Neural cell (in vitro differentiated cells): ENCODE results near the gene PARK7. TPM values are rescaled to one million over a fixed set of nuclear protein-coding genes. Genes with fewer than 3 reads are reported as not detected.

Experiments used
- H2AFZ ChIP-seq: fragments of 200-600, 300-800 bp; sonication (generic), shearing (Covaris generic); 2 replicates; pipeline ENCODE4 v1.6.0; 2014; ENCODE audit warnings: low read depth, mild to moderate bottlenecking, antibody characterized with exemption, low read length, moderate library complexity
- H3F3A ChIP-seq: fragments of 200-600 bp; shearing (Covaris generic); 2 replicates; pipeline ENCODE4 v1.6.1; 2016; ENCODE audit warnings: mild to moderate bottlenecking, moderate library complexity, mixed read lengths, antibody characterized with exemption, low read length; ENCODE audit not compliant: insufficient read depth, poor library complexity, severe bottlenecking
- H3K27ac ChIP-seq: fragments of 200-600, 300-800 bp; sonication (generic), shearing (Covaris generic); 2 replicates; pipeline ENCODE4 v1.5.1; 2014; ENCODE audit warnings: mild to moderate bottlenecking, low read length, moderate library complexity
- H3K27me3 ChIP-seq: fragments of 300-800, 200-600 bp; sonication (generic), shearing (Covaris generic); 2 replicates; pipeline ENCODE4 v1.6.0; 2014; ENCODE audit warnings: mild to moderate bottlenecking, low read depth, low read length, moderate library complexity; ENCODE audit not compliant: insufficient read depth
- H3K36me3 ChIP-seq: fragments of 300-800, 200-600 bp; sonication (generic), shearing (Covaris generic); 2 replicates; pipeline ENCODE4 v1.5.1; 2014; ENCODE audit warnings: mild to moderate bottlenecking, antibody characterized with exemption, low read length, moderate library complexity; ENCODE audit not compliant: insufficient read depth
- H3K4me2 ChIP-seq: fragments of 300-800, 200-600 bp; sonication (generic), shearing (Covaris generic); 2 replicates; pipeline ENCODE4 v1.6.0; 2014; ENCODE audit warnings: mild to moderate bottlenecking, low read length
- H3K4me3 ChIP-seq: fragments of 300-800, 200-600 bp; sonication (generic), shearing (Covaris generic); 2 replicates; pipeline ENCODE4 v1.5.1; 2014; ENCODE audit warnings: mild to moderate bottlenecking, low read length, moderate library complexity
- H3K79me2 ChIP-seq: fragments of 200-600 bp; shearing (Covaris generic); replicated peaks from 2 replicates; pipeline ENCODE4 v1.6.0; 2014; ENCODE audit warnings: mild to moderate bottlenecking, low read length, moderate library complexity; ENCODE audit not compliant: insufficient read depth
- H3K9ac ChIP-seq: fragments of 300-800, 200-600 bp; sonication (generic), shearing (Covaris generic); 2 replicates; pipeline ENCODE4 v1.6.1; 2016; ENCODE audit warnings: mild to moderate bottlenecking, low read length, mixed read lengths
- H3K9me2 ChIP-seq: fragments of 200-600 bp; shearing (Covaris generic); 2 replicates; pipeline ENCODE4 v1.6.1; 2016; ENCODE audit warnings: mild to moderate bottlenecking, low read length, mixed read lengths; ENCODE audit not compliant: insufficient read depth
- H3K9me3 ChIP-seq: fragments of 200-600, 300-800 bp; sonication (generic), shearing (Covaris generic); 2 replicates; pipeline ENCODE4 v1.6.1; 2016; ENCODE audit warnings: mild to moderate bottlenecking, mixed run types, low read length, moderate library complexity, mixed read lengths
- H4K20me1 ChIP-seq: fragments of 200-600 bp; shearing (Covaris generic); 2 replicates; pipeline ENCODE4 v1.6.1; 2016; ENCODE audit warnings: mild to moderate bottlenecking, mixed run types; ENCODE audit not compliant: insufficient read depth
- EP300 ChIP-seq: fragments of 450-650 bp; conservative IDR thresholded peaks from 2 replicates; pipeline ENCODE4 v1.6.1; 2014; ENCODE audit warnings: antibody characterized with exemption, mild to moderate bottlenecking, moderate library complexity; ENCODE audit not compliant: poor library complexity, severe bottlenecking
- EZH2 ChIP-seq: fragments of 200-600, 300-800 bp; shearing (Covaris generic), sonication (generic); IDR thresholded peaks from 2 replicates; pipeline ENCODE4 v1.6.1; 2014; ENCODE audit warnings: antibody characterized with exemption, low read length, borderline replicate concordance, mild to moderate bottlenecking; ENCODE audit not compliant: insufficient read depth, poor library complexity, severe bottlenecking
- MXI1 ChIP-seq: fragments of 450-650 bp; conservative IDR thresholded peaks from 2 replicates; pipeline ENCODE4 v1.6.1; 2014; ENCODE audit warnings: antibody characterized with exemption, mild to moderate bottlenecking; ENCODE audit not compliant: poor library complexity, severe bottlenecking
- RAD21 ChIP-seq: fragments of 450-650 bp; conservative IDR thresholded peaks from 2 replicates; pipeline ENCODE4 v1.6.1; 2014; ENCODE audit warnings: antibody characterized with exemption, mild to moderate bottlenecking, moderate library complexity
- SMC3 ChIP-seq: fragments of 450-650 bp; conservative IDR thresholded peaks from 2 replicates; pipeline ENCODE4 v1.6.1; 2014; ENCODE audit warnings: antibody characterized with exemption, mild to moderate bottlenecking, moderate library complexity; ENCODE audit not compliant: poor library complexity
- TAF1 ChIP-seq: IDR thresholded peaks from 2 replicates; pipeline ENCODE4 v1.6.1; 2012; ENCODE audit warnings: low read depth
- polyA plus RNA-seq: library from polyadenylated mRNA; depleted of rRNA; stranded (reverse); fragments of >200 nt; gene quantifications from 2 replicates; pipeline ENCODE4 v1.2.3, GENCODE V29; 2014
- TF ChIP-seq, protein P1 (sequence below): IDR thresholded peaks from 2 replicates; pipeline ENCODE4 v1.6.1; 2012; ENCODE audit warnings: borderline replicate concordance
- TF ChIP-seq, protein P2 (sequence below): fragments of 450-650 bp; IDR thresholded peaks from 2 replicates; pipeline ENCODE4 v1.5.1; 2014; ENCODE audit warnings: antibody characterized with exemption, mild to moderate bottlenecking, moderate library complexity; ENCODE audit not compliant: poor library complexity, severe bottlenecking

Gene PARK7
- polyA plus RNA-seq, 1 donor from 2014 or later = 378 TPM

DNA sequence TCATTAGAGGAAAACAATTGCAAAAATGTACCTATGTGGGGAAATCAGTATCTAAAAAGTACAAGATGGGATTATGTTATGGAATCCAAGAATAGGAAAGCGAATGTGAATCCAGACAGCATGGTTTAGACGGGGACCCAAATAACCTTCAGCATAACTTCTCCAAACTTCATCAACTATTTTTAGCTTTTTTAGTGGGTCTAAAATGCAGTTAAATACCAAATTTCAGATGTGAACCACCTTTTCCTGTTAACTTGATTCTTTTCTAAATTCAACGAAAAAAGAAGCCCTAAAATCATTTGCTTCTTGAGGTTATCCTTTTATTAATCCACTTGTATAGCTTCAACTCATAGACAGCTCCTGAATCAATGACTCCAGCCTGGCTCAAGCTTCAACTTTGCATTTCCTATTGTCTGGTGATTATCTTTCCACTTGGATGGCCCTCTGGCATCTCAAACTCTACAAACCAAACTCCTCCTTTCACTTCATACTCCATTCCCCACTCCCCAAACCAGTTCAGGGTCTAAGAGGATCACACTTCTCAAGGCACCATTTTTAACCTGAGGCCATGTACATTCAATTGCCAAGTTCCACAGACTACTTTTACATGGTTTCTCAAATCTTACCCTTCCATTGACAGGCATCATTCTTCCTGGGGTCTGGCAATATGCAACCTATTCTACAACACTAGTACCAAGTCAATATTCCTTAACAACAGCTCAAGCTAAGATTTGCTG, 57.1 kb downstream of the PARK7 start:
- peaks cover 65% of the 10 kb centered on the region for H3K79me2 ChIP-seq
- H3K4me3 ChIP-seq = no peak overlapping the region
- no peaks in the 10 kb centered on the region for H3K9me2 ChIP-seq
- H3K27me3 ChIP-seq = no peaks in the 10 kb centered on the region
- H3K9ac ChIP-seq = no peak overlapping the region
- no peaks in the 10 kb centered on the region for H4K20me1 ChIP-seq
- no peak overlapping the region for H2AFZ ChIP-seq
- TF ChIP-seq, protein P1, sequence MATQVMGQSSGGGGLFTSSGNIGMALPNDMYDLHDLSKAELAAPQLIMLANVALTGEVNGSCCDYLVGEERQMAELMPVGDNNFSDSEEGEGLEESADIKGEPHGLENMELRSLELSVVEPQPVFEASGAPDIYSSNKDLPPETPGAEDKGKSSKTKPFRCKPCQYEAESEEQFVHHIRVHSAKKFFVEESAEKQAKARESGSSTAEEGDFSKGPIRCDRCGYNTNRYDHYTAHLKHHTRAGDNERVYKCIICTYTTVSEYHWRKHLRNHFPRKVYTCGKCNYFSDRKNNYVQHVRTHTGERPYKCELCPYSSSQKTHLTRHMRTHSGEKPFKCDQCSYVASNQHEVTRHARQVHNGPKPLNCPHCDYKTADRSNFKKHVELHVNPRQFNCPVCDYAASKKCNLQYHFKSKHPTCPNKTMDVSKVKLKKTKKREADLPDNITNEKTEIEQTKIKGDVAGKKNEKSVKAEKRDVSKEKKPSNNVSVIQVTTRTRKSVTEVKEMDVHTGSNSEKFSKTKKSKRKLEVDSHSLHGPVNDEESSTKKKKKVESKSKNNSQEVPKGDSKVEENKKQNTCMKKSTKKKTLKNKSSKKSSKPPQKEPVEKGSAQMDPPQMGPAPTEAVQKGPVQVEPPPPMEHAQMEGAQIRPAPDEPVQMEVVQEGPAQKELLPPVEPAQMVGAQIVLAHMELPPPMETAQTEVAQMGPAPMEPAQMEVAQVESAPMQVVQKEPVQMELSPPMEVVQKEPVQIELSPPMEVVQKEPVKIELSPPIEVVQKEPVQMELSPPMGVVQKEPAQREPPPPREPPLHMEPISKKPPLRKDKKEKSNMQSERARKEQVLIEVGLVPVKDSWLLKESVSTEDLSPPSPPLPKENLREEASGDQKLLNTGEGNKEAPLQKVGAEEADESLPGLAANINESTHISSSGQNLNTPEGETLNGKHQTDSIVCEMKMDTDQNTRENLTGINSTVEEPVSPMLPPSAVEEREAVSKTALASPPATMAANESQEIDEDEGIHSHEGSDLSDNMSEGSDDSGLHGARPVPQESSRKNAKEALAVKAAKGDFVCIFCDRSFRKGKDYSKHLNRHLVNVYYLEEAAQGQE = no peak
- TF ChIP-seq SMC3 (no peak), RAD21 (no peak), EP300 (no peak), EZH2 (no peak), TAF1 (no peak)
- TF ChIP-seq, protein P2, sequence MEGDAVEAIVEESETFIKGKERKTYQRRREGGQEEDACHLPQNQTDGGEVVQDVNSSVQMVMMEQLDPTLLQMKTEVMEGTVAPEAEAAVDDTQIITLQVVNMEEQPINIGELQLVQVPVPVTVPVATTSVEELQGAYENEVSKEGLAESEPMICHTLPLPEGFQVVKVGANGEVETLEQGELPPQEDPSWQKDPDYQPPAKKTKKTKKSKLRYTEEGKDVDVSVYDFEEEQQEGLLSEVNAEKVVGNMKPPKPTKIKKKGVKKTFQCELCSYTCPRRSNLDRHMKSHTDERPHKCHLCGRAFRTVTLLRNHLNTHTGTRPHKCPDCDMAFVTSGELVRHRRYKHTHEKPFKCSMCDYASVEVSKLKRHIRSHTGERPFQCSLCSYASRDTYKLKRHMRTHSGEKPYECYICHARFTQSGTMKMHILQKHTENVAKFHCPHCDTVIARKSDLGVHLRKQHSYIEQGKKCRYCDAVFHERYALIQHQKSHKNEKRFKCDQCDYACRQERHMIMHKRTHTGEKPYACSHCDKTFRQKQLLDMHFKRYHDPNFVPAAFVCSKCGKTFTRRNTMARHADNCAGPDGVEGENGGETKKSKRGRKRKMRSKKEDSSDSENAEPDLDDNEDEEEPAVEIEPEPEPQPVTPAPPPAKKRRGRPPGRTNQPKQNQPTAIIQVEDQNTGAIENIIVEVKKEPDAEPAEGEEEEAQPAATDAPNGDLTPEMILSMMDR = no peak
- peaks cover 3% of the 10 kb centered on the region for H3F3A ChIP-seq
- H3K4me2 ChIP-seq = no peak overlapping the region
- H3K9me3 ChIP-seq = no peaks in the 10 kb centered on the region
- H3K27ac ChIP-seq = no peak overlapping the region
- no peaks in the 10 kb centered on the region for H3K36me3 ChIP-seq

- H3K79me2 ChIP-seq = peaks cover 71% of the 10 kb centered on the region
- no peak overlapping the region for H2AFZ ChIP-seq
- H3K4me2 ChIP-seq = no peak overlapping the region
- H3K27me3 ChIP-seq = no peaks in the 10 kb centered on the region
- peaks cover 3% of the 10 kb centered on the region for H3F3A ChIP-seq
- no peak overlapping the region for H3K9ac ChIP-seq
- no peaks in the 10 kb centered on the region for H3K36me3 ChIP-seq
- no peaks in the 10 kb centered on the region for H3K9me2 ChIP-seq
- H3K27ac ChIP-seq = no peak overlapping the region
- TF ChIP-seq RAD21 (no peak), MXI1 (no peak), SMC3 (no peak), EP300 (no peak)
- TF ChIP-seq, protein P2 = no peak
- TF ChIP-seq, protein P1 = no peak
- no peak overlapping the region for H3K4me3 ChIP-seq
- H3K9me3 ChIP-seq = no peaks in the 10 kb centered on the region
- H4K20me1 ChIP-seq = no peaks in the 10 kb centered on the region
Observed at GRCh38 chr1:8019229-8019620, 57.7 kb downstream of the PARK7 start.
